Adipose tissue (tissue), 3 donors: Measurements from ENCODE around the gene SBF2. TPM values are rescaled to one million over a fixed set of nuclear protein-coding genes. Genes with fewer than 3 reads are reported as not detected.
"Not testable (repeated sequence)": the region's sequence is repeated elsewhere in the genome, so short reads cannot be mapped to it uniquely, and the experiment has no call there.

ENCODE experiments used
- H3K27ac ChIP-seq: one replicate; pipeline ENCODE4 v1.5.1; 2013; ENCODE audit warnings: low read depth, low read length
- WGBS, 3 donors: extraction: QIAGEN DNeasy Blood & Tissue Kit; methylation state at CpG; one replicate each; pipeline ENCODE4 v1.1.7; 2013; 5-methylcytosine and 5-hydroxymethylcytosine counted together
- polyA plus RNA-seq, 3 donors: library from polyadenylated mRNA; stranded (reverse); fragments of 200-250 nt; gene quantifications; one replicate each; pipeline ENCODE4 v1.2.3, GENCODE V29; 2013
- donor health status: healthy with polysubstance abuse.
- donor health status: Bipolar disorder and iron deficiency.
- donor health status: healthy.

SBF2 gene
- polyA plus RNA-seq, 3 donors, result 6.0 to 25.9 (median 23.0) TPM

GRCh38 chr11:9752091-9752490, 541.9 kb downstream of the SBF2 start:
- 52 to 76% (median 70%) methylated on average over 3 of the region's 3 CpGs for WGBS, 3 donors
- H3K27ac ChIP-seq, result no peak overlapping the region

DNA sequence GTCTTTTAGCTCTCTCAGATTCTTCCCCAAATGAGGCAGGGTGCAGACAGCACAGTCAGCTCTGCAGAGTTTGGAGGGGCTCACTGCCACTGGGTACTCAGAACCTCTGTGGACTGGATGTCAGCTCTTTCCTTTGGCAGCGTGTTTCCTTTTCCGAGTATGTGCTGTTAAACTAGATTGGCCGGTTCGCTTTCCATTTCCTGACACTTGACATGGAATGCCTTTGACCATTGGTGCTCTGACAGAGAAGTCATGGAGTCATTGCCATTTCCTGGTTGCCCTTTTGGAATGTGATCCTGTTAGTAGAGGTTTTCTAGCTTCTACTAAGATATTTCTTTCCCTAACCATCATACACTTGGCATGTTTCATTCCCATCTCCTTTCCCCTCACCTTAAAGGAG, 543.5 kb downstream of the SBF2 start:
- no peak overlapping the region for H3K27ac ChIP-seq
- WGBS, 3 donors, result 56 to 65% (median 64%) methylated on average over 4 of the region's 4 CpGs

- WGBS, 3 donors, result 47 to 51% (median 50%) methylated on average over 7 of the region's 7 CpGs
- H3K27ac ChIP-seq, result no peak overlapping the region
These were observed 545.6 kb downstream of the SBF2 start for GRCh38 chr11:9748361-9748970.

GRCh38 chr11:9747828-9748227, 546.2 kb downstream of the SBF2 start:
- WGBS, 3 donors, result 69 to 85% (median 75%) methylated on average over 5 of the region's 5 CpGs
- H3K27ac ChIP-seq, result no peak overlapping the region

GRCh38 chr11:9747229-9747628, 546.8 kb downstream of the SBF2 start:
- 69 to 74% (median 71%) methylated on average over 1 of the region's 1 CpG for WGBS, 3 donors
- H3K27ac ChIP-seq, result no peak overlapping the region

- 74 to 84% (median 79%) methylated on average over 7 of the region's 7 CpGs for WGBS, 3 donors
- H3K27ac ChIP-seq, result no peak overlapping the region
These were observed 548.4 kb downstream of the SBF2 start for GRCh38 chr11:9745411-9746211.

- not testable (repeated sequence) for H3K27ac ChIP-seq
- WGBS, 3 donors, result 78 to 95% (median 93%) methylated on average over 3 of the region's 3 CpGs
These were observed 550.5 kb downstream of the SBF2 start for GRCh38 chr11:9743512-9743911.

DNA sequence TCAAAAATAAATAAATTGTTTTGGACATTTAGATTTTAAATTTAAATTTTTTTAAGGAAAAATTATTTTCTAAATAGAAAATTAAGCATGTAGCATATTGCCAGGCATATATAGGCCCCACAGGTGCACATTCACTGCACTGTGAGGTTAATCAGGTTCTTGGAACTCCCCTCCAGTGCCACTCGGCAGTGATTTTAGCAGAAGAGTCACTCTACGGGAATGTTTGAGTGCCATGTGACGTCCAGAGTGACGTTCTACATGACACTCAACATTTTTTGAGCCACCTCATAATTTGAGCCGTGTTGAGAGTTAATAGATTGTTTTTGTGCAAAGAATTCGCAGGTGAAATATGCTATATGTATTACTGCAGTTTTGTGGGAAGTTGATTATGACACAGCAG, 552.8 kb downstream of the SBF2 start:
- H3K27ac ChIP-seq, result no peak overlapping the region
- WGBS, 3 donors, result 92 to 97% (median 95%) methylated on average over 6 of the region's 6 CpGs

DNA sequence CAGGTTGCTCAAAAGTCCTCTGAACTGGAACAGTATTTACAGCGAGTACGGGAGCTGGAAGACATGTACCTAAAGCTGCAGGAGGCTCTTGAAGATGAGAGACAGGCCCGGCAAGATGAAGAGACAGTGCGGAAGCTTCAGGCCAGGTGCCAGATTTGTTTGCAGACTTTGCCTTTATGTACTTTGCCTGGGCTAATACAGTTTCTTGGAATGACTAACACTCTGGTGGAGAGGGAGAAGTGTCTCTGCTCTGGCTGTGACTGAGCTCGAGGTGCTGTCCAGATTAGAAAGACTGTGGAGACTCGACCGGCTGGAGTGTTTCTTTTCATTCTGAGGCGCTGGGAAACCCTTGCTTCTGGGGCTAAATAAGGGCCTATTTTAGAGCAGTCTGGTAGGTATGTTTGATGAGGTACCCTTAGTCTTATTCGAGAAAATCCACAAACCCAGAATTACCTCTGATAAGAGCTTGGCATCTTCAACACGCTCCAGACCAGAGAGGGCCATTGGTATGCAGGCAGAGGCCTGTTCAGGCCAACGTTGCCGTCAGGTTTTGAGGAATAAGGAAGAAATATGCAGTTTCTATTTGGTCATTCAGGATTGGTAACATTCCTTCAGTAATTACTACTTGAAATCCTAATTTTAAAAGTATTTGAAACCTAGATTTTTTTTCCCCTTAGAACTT, 553.7 kb downstream of the SBF2 start:
- no peak overlapping the region for H3K27ac ChIP-seq

GRCh38 chr11:9739123-9739900, 554.7 kb downstream of the SBF2 start:
- 71 to 82% (median 74%) methylated on average over 4 of the region's 4 CpGs for WGBS, 3 donors
- H3K27ac ChIP-seq, result no peak overlapping the region

More for the DNA sequence above, 553.7 kb downstream of the SBF2 start:
- 73 to 92% (median 87%) methylated on average over 12 of the region's 12 CpGs for WGBS, 3 donors

GRCh38 chr11:9738707-9739106, 555.3 kb downstream of the SBF2 start:
- 86 to 96% (median 94%) methylated on average over 1 of the region's 1 CpG for WGBS, 3 donors
- no peak overlapping the region for H3K27ac ChIP-seq

- WGBS, 3 donors, result 33 to 49% (median 41%) methylated on average over 3 of the region's 3 CpGs
- H3K27ac ChIP-seq, result no peak overlapping the region
These were observed 555.9 kb downstream of the SBF2 start for GRCh38 chr11:9738116-9738515.

GRCh38 chr11:9736365-9736764, 557.7 kb downstream of the SBF2 start:
- WGBS, 3 donors, result 97 to 99% (median 98%) methylated on average over 2 of the region's 2 CpGs
- H3K27ac ChIP-seq, result no peak overlapping the region

GRCh38 chr11:9735919-9736318, 558.1 kb downstream of the SBF2 start:
- WGBS, 3 donors, result 92 to 99% (median 96%) methylated on average over 2 of the region's 2 CpGs
- no peak overlapping the region for H3K27ac ChIP-seq

DNA sequence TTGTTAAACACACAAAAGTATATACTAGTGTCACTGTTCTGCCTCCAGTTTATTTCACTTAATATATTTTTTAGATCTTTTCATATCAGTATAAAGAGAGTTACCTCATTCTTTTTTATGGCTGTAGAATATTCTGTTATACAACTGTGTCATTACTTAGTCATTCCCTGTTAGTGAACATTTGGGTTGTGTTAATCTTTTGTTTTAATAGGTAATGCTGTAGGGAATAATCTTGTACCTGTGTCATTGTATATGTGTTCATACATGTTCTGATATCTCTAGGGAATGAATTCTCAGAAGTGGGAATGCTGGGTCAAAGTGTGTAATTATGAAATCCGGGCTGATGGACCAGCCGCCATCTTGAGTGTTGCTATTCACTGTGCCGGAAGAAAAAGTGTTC, 558.8 kb downstream of the SBF2 start:
- H3K27ac ChIP-seq, result no peak overlapping the region
- 95 to 99% (median 97%) methylated on average over 3 of the region's 3 CpGs for WGBS, 3 donors

DNA sequence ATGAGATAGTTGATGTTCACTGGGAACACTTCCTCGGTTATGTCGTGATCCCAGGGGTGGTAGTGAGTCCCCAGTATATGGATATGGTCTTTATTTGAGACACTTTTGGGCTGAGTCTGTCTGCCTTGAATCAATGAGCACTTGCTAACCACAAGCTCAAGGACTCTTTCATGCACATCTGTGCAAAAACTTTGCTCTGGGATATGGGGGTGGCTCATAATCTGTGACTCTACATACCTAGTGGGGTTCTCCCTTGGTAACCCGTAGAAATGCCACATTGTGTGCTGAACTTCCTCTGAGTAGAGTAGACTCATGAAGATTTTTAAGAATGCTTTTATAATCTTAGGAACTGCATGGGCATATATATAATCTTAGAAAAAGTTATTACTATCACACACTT, 560.8 kb downstream of the SBF2 start:
- H3K27ac ChIP-seq, result no peak overlapping the region
- WGBS, 3 donors, result 90 to 96% (median 95%) methylated on average over 3 of the region's 3 CpGs

DNA sequence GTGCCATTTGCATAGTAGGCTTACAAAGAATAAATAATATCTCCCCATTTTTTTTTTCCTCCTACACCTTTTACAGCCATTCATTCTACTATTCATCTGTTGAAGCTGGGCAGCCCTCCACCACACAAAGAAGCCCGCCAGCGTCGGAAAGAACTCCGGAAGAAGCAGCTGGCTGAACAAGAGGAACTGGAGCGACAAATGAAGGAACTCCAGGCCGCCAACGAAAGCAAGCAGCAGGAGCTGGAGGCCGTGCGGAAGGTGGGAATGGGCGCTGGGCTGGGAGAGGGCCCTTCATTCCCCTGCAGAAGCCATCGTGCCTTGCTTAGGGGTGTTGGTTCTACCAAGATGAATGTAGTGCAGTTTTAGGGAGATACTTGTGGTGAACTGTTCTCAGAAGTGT, 561.6 kb downstream of the SBF2 start:
- H3K27ac ChIP-seq, result no peak overlapping the region
- WGBS, 3 donors, result 73 to 85% (median 78%) methylated on average over 11 of the region's 11 CpGs

DNA sequence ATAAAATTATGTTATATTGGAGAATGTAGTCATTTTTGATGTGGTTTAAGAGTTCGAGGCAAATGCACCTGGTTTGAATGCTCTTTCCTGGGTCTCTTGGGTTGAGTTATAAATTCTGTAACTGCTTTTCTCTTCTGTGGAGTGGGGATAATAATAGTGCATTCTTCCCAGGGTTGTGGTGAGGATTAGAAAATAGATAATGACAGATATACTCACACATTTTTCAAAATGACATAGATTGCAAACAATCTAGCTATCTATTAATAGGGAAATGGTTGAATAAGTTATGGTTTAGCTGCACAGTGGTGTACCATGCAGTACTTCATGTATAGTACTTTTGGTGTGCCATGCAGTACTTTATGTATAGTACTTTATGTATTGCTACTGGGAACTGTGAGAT, 562.8 kb downstream of the SBF2 start:
- no peak overlapping the region for H3K27ac ChIP-seq
- 71 to 93% (median 87%) methylated on average over 1 of the region's 1 CpG for WGBS, 3 donors
